GM19455 (cell line): ENCODE results near the gene SSRP1.

Source experiments
- ATAC-seq: cut with Tn5 transposase; IDR thresholded peaks from one replicate; pipeline ENCODE4 v1.9.1; 2021; ENCODE audit not compliant: unreplicated experiment

SSRP1 gene

DNA sequence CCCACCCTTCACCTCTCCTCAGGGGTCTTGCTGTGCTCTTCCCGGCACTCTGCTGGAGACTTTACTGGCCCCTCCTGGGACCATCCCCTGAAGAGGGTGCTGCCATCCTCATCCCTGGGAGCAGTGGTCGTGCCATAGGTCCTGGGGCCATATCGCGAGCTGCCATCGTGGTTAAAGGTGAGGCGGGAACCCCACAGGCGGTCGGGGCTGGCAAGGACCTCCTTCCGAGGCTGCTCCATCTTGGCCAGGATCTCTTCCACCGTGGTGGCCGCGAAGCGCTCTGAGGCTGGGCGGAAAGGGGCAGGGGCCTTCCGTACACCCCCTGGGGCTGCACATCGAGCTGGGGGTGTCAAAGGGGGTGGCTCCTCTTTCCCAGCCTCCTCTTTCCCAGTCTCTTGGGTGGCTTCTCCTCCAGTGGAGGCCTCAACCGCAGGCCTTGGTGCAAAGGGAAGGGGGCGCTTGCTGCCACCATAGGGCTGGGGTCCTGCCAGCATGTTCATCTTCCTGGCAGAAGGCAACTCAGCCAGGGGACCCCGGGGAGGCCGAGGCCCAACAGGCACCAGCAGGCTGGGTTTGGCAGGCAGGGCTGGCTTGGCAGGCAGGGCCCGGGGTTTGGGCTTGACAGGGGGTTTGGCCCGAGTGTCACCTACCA, 15.5 kb downstream of the SSRP1 start:
- ATAC-seq: no peak

DNA sequence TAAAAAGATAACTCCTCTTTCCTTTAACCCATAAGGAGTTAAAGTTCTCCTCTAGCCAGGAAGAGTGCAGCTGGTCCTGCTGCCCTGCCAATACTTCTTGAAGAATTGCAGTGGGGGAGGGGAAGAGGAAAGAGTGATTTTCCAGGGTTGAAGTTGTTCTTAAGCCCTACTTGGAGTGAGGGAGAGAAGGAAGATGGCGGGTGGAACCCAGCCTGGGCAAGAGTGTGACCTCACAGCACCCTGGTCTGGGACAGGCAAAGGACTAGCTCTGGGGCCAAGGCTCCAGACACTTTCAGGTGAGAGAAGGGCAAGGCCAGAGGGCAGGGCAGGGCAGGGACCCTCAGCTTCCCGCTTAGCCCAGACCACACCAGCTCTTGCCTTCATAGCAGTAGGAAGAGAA, 17.5 kb downstream of the SSRP1 start:
- ATAC-seq: no peak

DNA sequence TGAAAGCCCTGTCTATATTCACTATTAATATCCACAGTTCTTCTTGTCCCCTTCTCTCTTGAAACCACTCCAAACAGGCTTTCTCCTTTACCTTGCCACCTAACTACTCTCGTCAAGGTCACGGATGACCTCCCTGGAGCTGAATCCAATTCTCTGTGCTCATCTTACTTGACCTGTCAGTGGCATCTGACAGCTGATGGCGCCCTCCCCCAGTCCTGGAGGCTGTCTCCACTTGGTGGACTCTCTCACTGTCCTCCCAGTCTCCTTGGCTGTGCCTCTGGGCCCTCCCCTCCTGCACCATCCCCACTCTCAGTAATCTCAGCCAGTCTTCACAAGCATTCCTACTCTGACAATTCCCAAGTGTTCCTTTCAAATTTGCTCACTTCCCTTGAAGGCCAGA, 19.7 kb downstream of the SSRP1 start:
- ATAC-seq: no peak

DNA sequence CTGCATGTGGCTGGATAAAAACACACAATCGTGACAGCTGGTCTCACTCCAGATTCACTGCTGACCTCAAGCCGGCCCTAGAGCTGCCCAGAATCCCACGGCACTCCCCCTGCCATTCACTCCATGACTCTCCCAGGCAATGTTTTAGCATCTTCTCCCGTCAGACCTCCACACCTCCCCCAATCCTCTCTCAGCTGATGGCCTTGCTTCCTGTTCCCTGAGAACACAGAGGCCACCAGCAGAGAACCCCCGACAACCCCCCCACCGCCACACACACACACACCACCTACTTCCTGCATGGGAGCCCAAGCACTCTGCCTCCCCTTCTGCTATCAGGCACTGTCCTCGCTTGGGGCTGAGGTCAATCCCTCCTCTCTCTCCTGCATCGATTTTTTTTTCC, 20.2 kb downstream of the SSRP1 start:
- no peak for ATAC-seq

DNA sequence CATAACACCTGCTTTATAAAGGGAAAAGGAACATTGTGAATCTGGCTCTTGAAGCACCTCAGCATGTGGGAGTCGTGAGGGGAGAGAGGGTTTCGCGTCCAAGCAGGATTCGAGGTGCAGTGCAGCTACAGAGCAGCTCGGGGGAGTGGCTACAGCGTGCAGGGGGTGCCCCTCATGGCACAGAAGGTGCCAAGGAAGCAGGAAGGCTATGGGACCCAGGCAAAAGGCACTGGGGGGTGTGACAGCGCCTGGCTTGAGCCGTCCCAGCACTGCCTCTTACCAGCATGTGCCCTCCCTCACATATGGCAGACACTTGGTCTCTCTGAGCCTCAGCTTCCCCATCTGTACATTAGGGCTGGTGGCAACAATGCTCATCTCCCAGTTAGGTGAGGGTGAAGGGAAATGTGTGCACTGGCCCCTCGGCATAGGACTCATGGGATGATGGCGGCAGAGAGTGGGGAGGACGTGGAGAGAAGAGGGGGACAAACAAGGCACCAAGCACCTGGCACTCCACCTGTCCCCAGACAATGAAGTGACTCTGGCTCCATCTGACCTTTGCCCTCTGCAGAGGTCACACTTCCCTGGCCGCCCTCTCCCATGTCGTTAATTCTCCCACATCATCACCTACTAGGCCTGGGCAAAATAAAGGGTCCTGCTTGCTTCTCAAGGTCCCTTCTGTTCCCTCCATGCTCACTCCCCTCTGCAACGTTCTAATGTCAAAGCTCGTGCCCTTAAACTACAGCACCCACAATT, 21.3 kb downstream of the SSRP1 start:
- no peak for ATAC-seq

DNA sequence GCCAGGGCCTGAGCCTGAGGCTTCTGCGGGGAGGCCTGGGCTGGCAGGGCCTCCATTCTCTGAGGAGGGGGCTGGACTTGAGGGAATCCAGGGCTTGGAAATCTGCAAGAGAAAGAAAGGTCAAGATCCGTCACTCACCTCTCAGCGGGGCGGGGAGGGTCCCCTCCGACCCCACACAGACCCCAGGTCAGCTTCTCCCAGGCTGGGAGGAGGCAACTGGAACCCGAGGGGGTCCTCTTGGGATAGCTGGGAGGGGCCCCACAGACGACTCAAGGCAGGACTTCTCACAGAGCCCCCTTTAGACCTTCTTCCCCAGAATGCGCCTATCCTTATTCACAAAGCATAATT, 21.9 kb downstream of the SSRP1 start:
- ATAC-seq: no peak

DNA sequence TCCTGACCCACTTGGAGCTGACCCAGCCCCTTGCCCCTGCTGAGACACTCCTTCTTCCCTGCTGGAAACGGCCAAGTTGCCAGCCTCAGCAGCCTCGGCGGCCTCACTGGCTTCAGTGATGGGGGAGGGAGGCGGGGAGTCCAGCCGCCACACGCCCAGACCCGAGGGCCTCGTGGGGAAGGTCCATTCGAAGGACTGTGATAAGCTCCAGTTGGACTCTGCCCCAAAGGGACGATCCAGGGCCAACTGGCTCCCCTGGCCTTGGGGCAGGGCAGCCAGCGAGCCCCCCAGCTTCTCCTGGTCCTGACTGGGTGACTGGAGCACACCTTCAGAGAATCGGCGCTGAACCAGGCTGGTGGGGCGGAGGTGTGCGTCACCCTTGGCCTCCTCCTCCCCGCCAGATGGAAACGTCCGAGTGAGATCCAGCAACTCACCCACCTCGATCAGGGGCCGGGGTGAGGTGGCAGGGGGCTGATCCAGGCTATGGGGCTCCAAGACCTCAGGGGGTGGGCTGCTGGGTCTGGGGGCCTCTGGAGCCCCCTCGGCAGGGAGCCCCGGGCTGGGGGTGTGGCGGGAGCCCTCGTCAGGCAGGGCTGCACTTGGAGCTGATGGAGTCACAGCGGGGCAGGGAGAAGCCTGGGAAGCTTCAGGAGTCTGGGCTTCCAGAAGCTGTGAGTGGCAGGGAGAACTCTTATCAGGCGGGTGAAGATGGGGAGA, 22.5 kb downstream of the SSRP1 start:
- no peak for ATAC-seq

DNA sequence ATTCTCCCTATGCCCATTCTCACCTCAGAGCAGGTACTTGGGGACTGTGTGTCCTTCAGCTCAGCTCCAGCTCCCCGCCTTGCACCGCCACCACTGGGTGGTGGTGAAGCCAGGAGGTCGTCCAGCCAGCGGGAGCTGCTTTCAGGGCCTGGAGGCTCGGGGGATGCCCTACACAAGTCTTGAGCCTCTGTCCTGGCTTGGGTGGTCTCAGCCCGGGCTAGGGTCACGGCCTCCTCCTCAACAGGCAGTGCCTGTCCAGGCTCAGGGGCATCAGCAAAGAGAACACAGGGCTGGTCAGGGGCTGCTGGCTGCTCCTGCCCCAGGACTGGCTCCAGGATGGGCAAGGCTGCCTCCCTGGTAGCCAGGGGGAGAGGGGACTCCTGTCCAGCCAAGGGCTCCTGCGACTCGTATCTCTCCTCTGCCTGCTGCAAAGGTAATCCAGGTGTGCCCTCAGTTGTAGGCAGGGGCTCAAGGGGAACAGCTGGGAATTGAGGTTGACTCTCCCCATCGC, 23.1 kb downstream of the SSRP1 start:
- no peak for ATAC-seq

DNA sequence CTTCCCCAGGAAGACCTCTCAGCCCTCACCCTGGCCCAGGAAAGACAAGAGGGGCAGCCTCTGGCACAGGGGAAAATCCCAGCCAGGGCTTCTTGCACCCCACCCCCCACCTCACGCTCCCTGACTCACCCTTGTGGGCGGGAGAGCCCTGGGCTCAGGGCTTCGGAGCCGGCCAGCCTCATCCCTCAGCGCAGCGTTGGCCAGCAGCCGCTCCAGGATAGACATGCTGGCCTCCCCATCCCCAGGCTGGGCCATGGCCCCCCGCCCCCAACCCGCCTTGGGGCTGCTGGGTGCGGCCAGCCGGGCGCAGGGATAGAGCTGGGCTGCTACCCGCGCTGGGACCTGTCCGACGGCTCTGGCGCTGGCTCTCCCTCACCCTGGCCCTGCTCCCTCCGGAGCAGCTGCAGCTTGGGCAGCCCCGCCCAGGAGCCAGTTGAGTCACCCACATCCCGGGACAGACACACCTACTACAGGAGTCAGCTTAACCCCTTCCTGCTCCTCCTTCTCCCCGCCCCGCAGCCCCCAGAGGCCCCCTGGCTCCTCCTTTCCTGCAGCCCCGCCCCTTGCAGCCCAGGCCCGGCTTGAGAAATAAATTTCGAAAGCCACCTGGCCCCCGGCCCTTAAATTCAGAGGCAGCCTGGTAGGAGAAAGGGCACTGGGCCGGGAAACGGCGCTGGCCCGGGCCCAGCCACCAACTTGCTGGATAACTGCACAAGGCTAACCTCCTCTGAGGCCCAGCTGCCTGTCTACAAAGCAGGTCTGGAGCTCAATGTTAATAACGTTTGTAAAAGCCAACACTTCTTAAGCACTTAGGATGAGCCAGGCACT, 24.4 kb downstream of the SSRP1 start:
- ATAC-seq: peak; percentile 95

DNA sequence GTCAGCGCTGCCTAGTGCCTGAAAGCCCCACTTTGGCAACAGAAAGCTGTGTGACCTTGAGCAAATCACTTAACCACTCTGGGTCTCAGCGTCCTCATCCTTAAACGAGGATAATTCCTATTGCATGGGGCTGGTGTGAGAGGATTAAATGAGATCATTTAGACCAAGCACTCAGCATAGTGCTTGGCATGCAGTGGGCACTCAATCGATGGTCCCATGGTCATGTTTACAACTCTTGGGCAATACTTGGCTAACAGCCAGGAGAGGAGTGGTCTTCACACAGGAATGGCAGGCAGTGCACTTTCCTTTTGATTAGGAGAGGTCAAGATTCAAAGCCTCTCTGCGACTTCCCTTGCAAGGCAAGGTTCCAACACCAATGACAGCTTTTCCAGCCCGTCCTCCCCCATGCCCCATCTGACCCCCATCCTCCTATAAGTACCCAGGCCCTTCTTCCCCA, 25.0 kb downstream of the SSRP1 start:
- no peak for ATAC-seq

DNA sequence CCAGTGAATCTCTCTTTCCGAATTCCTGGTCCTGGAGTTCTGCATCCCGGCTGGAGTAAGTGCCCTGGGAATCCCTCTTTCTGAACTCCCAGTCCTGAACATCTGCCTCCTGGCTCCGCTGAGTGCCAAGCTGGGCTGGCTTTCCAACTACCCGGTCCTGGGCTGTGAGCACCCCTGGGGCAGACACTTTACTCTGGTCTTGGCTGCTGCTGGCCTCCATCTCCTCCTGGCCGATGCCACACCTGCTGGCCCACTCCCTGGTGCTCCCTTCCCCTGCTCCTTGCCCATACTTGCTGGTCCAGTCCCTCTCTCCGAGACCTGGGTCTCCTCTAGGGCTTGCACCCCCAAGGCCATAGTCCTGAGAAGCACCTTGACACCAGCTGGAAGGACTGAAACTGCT, 25.6 kb downstream of the SSRP1 start:
- no peak for ATAC-seq

DNA sequence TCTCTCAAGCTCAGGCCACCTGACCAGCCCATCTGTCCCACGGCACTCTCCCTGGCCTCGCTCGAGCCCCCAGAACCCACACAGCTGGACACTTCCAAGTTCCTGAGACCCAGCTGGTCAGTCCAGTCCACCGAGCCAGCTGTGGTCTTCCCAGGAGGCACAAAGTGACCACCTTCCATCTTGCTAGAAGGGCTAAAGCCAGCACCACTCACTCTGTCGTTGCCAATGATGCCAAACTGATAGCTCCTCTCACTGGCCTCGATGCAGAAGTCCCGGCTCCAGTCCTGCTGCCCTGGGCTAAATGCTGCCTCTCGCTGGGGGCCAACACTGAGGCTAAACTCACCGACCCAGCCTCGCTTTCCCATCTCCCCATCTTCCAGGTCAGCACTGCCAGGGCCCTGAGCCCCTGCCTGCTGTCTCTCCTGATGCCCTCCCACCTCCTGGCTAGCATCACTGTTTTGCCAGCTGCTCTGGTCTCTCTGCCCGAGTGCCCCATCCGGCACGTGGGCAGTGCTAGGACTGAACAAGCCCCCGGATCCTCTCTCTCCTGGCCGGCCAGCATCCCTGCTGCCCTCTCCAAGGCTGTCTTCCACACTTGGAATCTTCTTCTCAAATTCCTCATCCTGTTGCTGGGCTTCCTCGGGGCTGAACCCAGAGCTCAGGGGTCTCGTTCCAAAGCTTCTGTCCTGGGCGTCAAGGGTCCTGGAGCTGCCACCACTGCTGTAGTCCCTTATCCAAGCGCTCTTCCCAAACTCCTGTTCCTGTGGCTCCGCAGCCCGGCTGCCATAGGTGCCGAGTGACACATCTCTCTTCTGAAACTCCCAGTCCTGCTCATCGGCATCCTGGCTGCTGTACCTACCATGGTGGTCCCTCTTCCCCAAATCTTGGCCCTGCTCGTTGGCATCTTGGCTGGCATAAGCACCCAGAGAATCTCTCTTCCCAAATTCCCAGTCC, 26.3 kb downstream of the SSRP1 start:
- ATAC-seq: no peak

DNA sequence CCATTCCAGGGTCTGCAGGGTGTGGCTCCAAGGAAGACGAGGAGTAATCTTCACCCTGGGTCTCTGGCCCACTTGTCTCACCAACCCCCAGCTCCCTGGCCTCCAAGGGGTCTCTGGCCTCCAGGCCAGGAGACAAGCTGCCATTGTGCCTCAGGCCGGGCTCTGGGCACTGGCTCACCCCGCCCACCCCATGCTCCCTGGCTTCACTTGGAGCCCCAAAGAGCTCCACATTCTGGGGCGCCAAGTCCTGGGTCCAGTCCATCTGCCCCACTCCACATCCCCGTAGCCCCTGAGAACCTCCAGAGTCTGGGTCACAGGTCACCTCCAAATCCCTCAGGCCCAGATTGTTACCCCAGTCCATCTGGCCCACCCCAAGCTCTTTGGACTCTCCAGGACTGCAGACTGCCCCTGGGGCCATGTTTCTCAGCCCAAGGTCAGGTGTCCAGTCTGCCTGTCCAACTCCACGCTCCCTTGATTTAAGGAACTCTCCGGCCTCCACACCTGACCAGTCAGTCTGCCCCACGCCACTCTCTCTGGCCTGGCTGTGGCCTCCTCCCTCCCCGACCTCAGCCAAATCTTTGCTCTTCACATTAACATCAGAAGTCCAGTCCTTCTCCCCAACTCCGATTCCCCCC, 27.1 kb downstream of the SSRP1 start:
- no peak for ATAC-seq

DNA sequence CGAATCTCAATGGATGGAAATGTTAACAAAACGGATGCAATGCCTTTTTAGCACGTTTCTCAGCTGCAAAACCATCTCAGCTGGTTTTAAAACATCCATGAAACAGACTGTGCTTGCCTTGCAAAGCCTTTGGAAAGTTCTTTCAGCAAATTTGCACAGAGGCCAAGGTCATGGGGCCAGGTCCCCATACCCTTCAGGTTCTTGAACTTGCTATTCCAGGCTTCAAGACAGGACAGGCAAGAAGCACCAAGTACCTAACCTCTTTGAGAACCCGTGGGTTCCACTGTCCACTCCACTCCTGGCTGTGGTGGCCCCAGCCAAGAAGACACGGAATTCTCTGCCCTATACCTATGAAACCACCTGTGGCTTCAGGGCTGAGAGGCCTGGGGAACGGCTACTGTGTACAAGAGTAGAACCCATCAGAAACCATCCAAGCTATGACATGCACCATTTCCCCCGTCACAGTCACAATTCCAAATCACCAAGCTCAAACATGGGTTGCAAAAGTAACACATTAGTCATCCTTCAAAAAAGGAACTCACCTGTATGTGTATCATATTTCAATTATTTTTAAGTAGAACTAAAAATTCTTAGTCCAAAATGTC, 27.9 kb downstream of the SSRP1 start:
- ATAC-seq: no peak

DNA sequence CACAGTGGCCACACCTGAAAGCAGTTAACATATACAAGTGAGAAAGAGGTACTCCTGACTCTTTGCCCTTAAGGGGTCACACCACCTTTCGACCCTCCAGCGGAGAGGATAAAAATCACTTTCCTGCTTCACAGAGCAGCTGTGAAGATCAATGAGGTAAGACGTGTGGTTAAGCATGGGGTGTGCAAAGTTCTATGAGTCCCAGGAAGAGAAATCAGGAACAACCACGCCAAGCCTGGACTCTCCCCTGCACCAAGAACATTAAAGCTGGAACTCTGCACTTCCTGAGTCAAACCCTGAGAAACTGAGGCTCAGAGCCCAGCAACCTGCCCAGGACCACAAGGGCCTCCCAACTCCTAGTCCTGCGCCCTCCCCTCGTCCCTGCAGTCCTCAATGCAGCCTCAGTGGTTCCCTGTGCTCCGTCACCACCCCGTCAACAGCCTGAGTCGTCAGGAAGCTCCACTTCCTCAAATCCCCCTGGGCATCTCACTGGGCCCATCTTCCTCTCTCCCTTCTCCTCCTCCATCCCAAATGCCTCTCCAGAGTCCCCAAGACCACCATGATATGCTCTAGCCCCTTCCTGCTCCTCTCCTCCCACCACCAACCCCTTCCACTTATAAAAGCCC, 28.6 kb downstream of the SSRP1 start:
- ATAC-seq: no peak

DNA sequence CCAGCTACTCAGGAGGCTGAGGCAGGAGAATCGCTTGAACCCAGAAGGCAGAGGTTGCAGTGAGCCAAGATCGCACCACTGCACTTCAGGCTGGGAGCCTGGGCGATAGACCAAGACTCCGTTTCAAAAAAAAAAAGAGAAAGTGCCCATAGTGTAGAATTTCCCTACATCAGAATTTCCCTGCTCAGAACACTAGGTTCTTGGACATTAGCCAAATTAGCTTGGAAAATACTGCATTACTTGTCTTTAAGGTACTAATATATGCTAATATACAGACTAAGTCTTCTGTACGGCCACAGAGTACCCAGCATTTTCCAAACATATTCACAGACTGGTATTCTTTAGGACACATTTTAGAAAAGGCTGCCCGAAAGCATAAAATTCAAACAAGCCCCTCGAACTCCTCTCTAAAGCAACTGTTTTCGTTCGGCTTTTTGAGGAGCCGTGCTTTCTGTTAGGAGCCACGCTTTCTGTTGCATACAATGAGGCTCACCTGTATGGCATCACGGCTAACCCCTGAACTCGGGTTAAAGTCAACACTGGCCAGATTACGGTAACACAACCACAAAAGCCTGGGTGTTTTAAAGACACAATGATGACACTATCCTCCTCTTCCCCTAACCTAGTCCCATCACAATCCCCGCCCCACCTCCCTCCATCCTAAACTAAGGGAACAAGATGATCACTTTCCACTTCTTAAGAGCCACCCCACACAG, 29.4 kb downstream of the SSRP1 start:
- ATAC-seq: no peak

DNA sequence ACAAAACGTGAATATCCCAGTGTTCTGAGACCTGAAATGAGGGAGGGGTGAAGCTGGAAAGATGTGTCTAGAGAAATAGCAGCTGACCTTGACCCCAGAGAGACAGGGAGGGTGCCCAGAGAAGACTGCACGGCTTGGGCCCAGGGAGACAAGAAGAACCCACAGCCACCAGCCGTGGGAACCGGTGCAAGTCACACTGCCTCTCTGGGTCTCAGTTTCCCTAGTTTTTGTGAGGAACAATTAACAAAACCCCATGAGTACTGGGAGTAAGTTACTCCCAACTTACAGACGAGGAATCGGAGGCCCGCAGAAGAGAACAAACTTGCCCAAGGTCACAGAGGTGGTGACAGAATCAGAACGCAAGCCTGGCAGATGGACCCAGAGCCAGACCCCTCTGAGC, 30.2 kb downstream of the SSRP1 start:
- ATAC-seq: no peak

DNA sequence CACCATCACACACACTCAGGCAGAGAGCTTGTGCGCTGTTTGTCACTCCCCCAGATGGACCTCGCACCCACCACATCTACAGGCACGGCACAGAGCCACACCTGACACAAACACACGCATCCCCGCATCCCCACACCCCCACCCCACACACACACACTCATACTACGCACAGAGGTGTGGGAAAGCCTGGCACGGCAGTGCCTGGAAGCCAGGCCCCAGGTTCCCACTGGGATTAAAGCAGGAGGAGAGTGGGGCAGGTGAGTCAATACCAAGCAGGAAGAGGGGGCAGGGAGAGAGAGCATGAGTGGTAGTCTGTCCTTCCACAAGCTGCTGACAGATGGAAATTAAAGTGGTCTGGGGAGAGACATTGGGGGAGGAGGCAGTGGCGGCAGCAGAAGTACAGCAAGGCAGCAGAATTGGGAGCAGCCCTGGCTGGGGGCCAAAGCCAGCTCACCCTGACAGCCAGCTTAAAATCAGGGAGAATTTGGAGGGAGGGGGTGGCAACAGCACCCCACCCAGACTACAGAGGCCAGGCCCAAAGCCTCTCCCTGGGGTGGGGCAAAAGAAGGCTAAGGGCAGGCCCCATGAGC, 31.6 kb downstream of the SSRP1 start:
- no peak for ATAC-seq
